HL-60/S4 treated with phorbol 12-myristate 13-acetate at 8.2 ng/mL for 4 days and 3 days (cell line): ENCODE results near the gene SLC39A11.

Experiments
- in situ Hi-C: fragments of 300-500 bp; cut with MboI; formaldehyde crosslinking; loops from 2 replicates; pipeline ENCODE4 v1.15.0; 2022; ENCODE audit warnings: low sequenced_read_pairs

Gene SLC39A11

GRCh38 chr17:72735048-72735447, 357.4 kb downstream of the SLC39A11 start:
- in situ Hi-C loops, result loop anchor here (25.0 kb wide), 1 partner anchor 627 kb away; no protein-coding TSS in a partner anchor

- in situ Hi-C loops, result loop anchor here (25.0 kb wide), 1 partner anchor 628 kb away; no protein-coding TSS in a partner anchor
Observed at GRCh38 chr17:72734613-72735012, 357.9 kb downstream of the SLC39A11 start.

GRCh38 chr17:72733619-72734282, 358.7 kb downstream of the SLC39A11 start:
- in situ Hi-C loops, result loop anchor here (25.0 kb wide), 1 partner anchor 629 kb away; no protein-coding TSS in a partner anchor

GRCh38 chr17:72732893-72733618, 359.4 kb downstream of the SLC39A11 start:
- in situ Hi-C loops, result loop anchor here (25.0 kb wide), 1 partner anchor 629 kb away; no protein-coding TSS in a partner anchor

GRCh38 chr17:72730077-72730476, 362.4 kb downstream of the SLC39A11 start:
- in situ Hi-C loops, result loop anchor here (25.0 kb wide), 1 partner anchor 632 kb away; no protein-coding TSS in a partner anchor

- in situ Hi-C loops, result loop anchor here (10.0 to 25.0 kb wide), 3 partner anchors 162 to 635 kb away; no protein-coding TSS in a partner anchor
Observed at GRCh38 chr17:72726936-72727335, 365.6 kb downstream of the SLC39A11 start.

- in situ Hi-C loops, result loop anchor here (10.0 to 25.0 kb wide), 3 partner anchors 161 to 637 kb away; no protein-coding TSS in a partner anchor
Observed at GRCh38 chr17:72725433-72726068, 366.9 kb downstream of the SLC39A11 start.

GRCh38 chr17:72724267-72724666, 368.2 kb downstream of the SLC39A11 start:
- in situ Hi-C loops, result loop anchor here (10.0 kb wide), 2 partner anchors 159 to 461 kb away; no protein-coding TSS in a partner anchor

GRCh38 chr17:72723711-72724110, 368.8 kb downstream of the SLC39A11 start:
- in situ Hi-C loops, result loop anchor here (10.0 kb wide), 2 partner anchors 159 to 461 kb away; no protein-coding TSS in a partner anchor

GRCh38 chr17:72720494-72720825, 372.0 kb downstream of the SLC39A11 start:
- in situ Hi-C loops, result loop anchor here (10.0 kb wide), 2 partner anchors 156 to 464 kb away; no protein-coding TSS in a partner anchor

GRCh38 chr17:72719578-72720493, 372.7 kb downstream of the SLC39A11 start:
- in situ Hi-C loops, result loop anchor here (10.0 kb wide), 2 partner anchors 155 to 465 kb away; no protein-coding TSS in a partner anchor

GRCh38 chr17:72719206-72719577, 373.3 kb downstream of the SLC39A11 start:
- in situ Hi-C loops, result no loop called here

- in situ Hi-C loops, result no loop called here
Observed at GRCh38 chr17:72717676-72718075, 374.8 kb downstream of the SLC39A11 start.

GRCh38 chr17:72717276-72717675, 375.2 kb downstream of the SLC39A11 start:
- in situ Hi-C loops, result no loop called here

- in situ Hi-C loops, result no loop called here
Observed at GRCh38 chr17:72715906-72716572, 376.4 kb downstream of the SLC39A11 start.

- in situ Hi-C loops, result no loop called here
Observed at GRCh38 chr17:72714357-72714966, 378.0 kb downstream of the SLC39A11 start.

- in situ Hi-C loops, result no loop called here
Observed at GRCh38 chr17:72713701-72714100, 378.8 kb downstream of the SLC39A11 start.

GRCh38 chr17:72711521-72712310, 380.8 kb downstream of the SLC39A11 start:
- in situ Hi-C loops, result no loop called here
